HG02884 (cell line): Measurements from ENCODE around the gene SRC.

Source experiments
- ATAC-seq: cut with Tn5 transposase; IDR thresholded peaks from one replicate; pipeline ENCODE4 v1.9.1; 2021; ENCODE audit warnings: mild to moderate bottlenecking, moderate library complexity; ENCODE audit not compliant: unreplicated experiment

Gene SRC

GRCh38 chr20:37407019-37407566 is 61.2 kb downstream of the SRC start:
- no peak for ATAC-seq

GRCh38 chr20:37407573-37408002 is 61.6 kb downstream of the SRC start:
- ATAC-seq, result no peak

GRCh38 chr20:37408302-37409193 is 62.6 kb downstream of the SRC start:
- no peak for ATAC-seq

- no peak for ATAC-seq
Measured at GRCh38 chr20:37411408-37412219, 65.7 kb downstream of the SRC start.

- no peak for ATAC-seq
Measured at GRCh38 chr20:37413023-37413334, 67.0 kb downstream of the SRC start.

- no peak for ATAC-seq
Measured at GRCh38 chr20:37413379-37413778, 67.4 kb downstream of the SRC start.

GRCh38 chr20:37414224-37415035 is 68.5 kb downstream of the SRC start:
- ATAC-seq, result no peak

- ATAC-seq, result no peak
Measured at GRCh38 chr20:37415118-37416085, 69.5 kb downstream of the SRC start.

GRCh38 chr20:37416100-37416847 is 70.3 kb downstream of the SRC start:
- no peak for ATAC-seq

GRCh38 chr20:37416848-37417616 is 71.1 kb downstream of the SRC start:
- no peak for ATAC-seq

GRCh38 chr20:37417617-37418467 is 71.9 kb downstream of the SRC start:
- no peak for ATAC-seq

GRCh38 chr20:37418591-37419109 is 72.7 kb downstream of the SRC start:
- no peak for ATAC-seq

- no peak for ATAC-seq
Measured at GRCh38 chr20:37419307-37419706, 73.4 kb downstream of the SRC start.

GRCh38 chr20:37419774-37420542 is 74.0 kb downstream of the SRC start:
- ATAC-seq, result no peak

GRCh38 chr20:37420610-37421009 is 74.7 kb downstream of the SRC start:
- no peak for ATAC-seq
